Stimulated activated CD8-positive, alpha-beta memory T cell treated with anti-CD3 and anti-CD28 coated beads, Interleukin-12 subunit alpha, Interleukin-12 subunit beta, amount 100 ng/mL, for 4 hours (primary cell): ENCODE results near the gene ADA.
"Not testable (repeated sequence)": the region's sequence is repeated elsewhere in the genome, so short reads cannot be mapped to it uniquely, and the experiment has no call there.

Source experiments
- DNase-seq: peaks from one replicate; pipeline ENCODE4 v3.0.0-alpha.2; 2020; ENCODE audit warnings: low read depth

Gene ADA

GRCh38 chr20:44599715-44600114, 51.8 kb downstream of the ADA start:
- DNase-seq, result no peak

GRCh38 chr20:44598423-44599305, 52.8 kb downstream of the ADA start:
- DNase-seq, result no peak

- DNase-seq, result no peak
Observed at GRCh38 chr20:44597930-44598329, 53.6 kb downstream of the ADA start.

- no peak for DNase-seq
Observed at GRCh38 chr20:44597516-44597915, 54.0 kb downstream of the ADA start.

GRCh38 chr20:44596876-44597275, 54.6 kb downstream of the ADA start:
- DNase-seq, result no peak

GRCh38 chr20:44596010-44596409, 55.5 kb downstream of the ADA start:
- no peak for DNase-seq

- no peak for DNase-seq
Observed at GRCh38 chr20:44594730-44595129, 56.8 kb downstream of the ADA start.

GRCh38 chr20:44593751-44594150, 57.7 kb downstream of the ADA start:
- no peak for DNase-seq

- DNase-seq, result no peak
Observed at GRCh38 chr20:44592366-44592765, 59.1 kb downstream of the ADA start.

- DNase-seq, result no peak
Observed at GRCh38 chr20:44590980-44591778, 60.3 kb downstream of the ADA start.

- no peak for DNase-seq
Observed at GRCh38 chr20:44589537-44589936, 62.0 kb downstream of the ADA start.

GRCh38 chr20:44588321-44588720, 63.2 kb downstream of the ADA start:
- not testable (repeated sequence) for DNase-seq

- DNase-seq, result no peak
Observed at GRCh38 chr20:44587035-44587980, 64.2 kb downstream of the ADA start.

GRCh38 chr20:44586289-44586911, 65.1 kb downstream of the ADA start:
- DNase-seq, result no peak

- no peak for DNase-seq
Observed at GRCh38 chr20:44585057-44585963, 66.2 kb downstream of the ADA start.

- no peak for DNase-seq
Observed at GRCh38 chr20:44584162-44584561, 67.3 kb downstream of the ADA start.

- no peak for DNase-seq
Observed at GRCh38 chr20:44583157-44583556, 68.3 kb downstream of the ADA start.

GRCh38 chr20:44582311-44583025, 69.0 kb downstream of the ADA start, which contains the start of gene PKIG:
TSS of gene PKIG (plus strand) at chr20:44582579. CDS start at chr20:44614557, 31,978 bp downstream.
- DNase-seq, result no peak

- DNase-seq, result no peak
Observed at GRCh38 chr20:44581515-44581914, 70.0 kb downstream of the ADA start.
